SK-N-SH (cell line): ENCODE results near the gene ANKMY1. TPM values are rescaled to one million over a fixed set of nuclear protein-coding genes. Genes with fewer than 3 reads are reported as not detected.
A peak's percentile ranks its signal among the peaks of the same experiment; 100 is the strongest.

Experiments used
- CTCF ChIA-PET: fragments of 300-600, 350-600 bp; formaldehyde crosslinking; extraction: SDS; loops from one replicate; lab custom pipeline; 2021; lab: Yijun Ruan, JAX
- POLR2A ChIA-PET: fragments of 350-600 bp; sonication (Branson Sonifier 250); formaldehyde crosslinking; extraction: SDS; loops from one replicate; lab custom pipeline; 2020; ENCODE audit warnings: antibody characterized with exemption, inconsistent platforms; lab: Yijun Ruan, JAX
- DNase-seq: peaks from one replicate; pipeline ENCODE4 v3.0.0; 2012
- H2AFZ ChIP-seq: fragments of 200-600 bp; sonication (generic); 2 replicates; pipeline ENCODE4 v1.8.1; 2016; ENCODE audit warnings: antibody characterized with exemption, mild to moderate bottlenecking, low read depth
- H3F3A ChIP-seq: fragments of 200-600 bp; sonication (generic); replicated peaks from 2 replicates; pipeline ENCODE3; 2016; ENCODE audit warnings: antibody characterized with exemption, mild to moderate bottlenecking; ENCODE audit not compliant: insufficient read depth
- H3K27ac ChIP-seq, 2 experiments: fragments of 200-500 bp in 1 of 2; fragments of 200-600 bp in 1 of 2; sonication (Bioruptor generic) in 1 of 2; sonication (generic), shearing (Covaris generic) in 1 of 2; 2 replicates each; pipeline versions ENCODE4 v1.5.1 to v1.6.1; 2014 to 2016; ENCODE audit warnings: low read depth in 2 of 2, inconsistent platforms in 1 of 2, low read length in 1 of 2, mild to moderate bottlenecking in 1 of 2, mixed read lengths in 1 of 2
- H3K27me3 ChIP-seq: fragments of 200-600 bp; sonication (generic), shearing (Covaris generic); 2 replicates; pipeline ENCODE4 v1.6.1; 2016; ENCODE audit warnings: mixed run types; ENCODE audit not compliant: insufficient read depth
- H3K36me3 ChIP-seq, 2 experiments: fragments of 200-500 bp in 1 of 2; fragments of 200-600 bp in 1 of 2; sonication (Bioruptor generic) in 1 of 2; sonication (generic) in 1 of 2; replicated peaks in 1 of 2; 2 replicates each; pipeline versions ENCODE3 to v1.5.1; 2014 to 2016; ENCODE audit warnings: low read length in 1 of 2, mild to moderate bottlenecking in 1 of 2; ENCODE audit not compliant: insufficient read depth in 2 of 2, control insufficient read depth in 1 of 2
- H3K4me1 ChIP-seq, 2 experiments: fragments of 200-500 bp in 1 of 2; fragments of 200-600 bp in 1 of 2; sonication (Bioruptor generic) in 1 of 2; sonication (generic), shearing (Covaris generic) in 1 of 2; 2 replicates each; pipeline versions ENCODE4 v1.5.1 to v1.6.1; 2014 to 2016; ENCODE audit warnings: low read depth in 1 of 2, low read length in 1 of 2, mixed run types in 1 of 2; ENCODE audit not compliant: insufficient read depth in 2 of 2, control insufficient read depth in 1 of 2
- H3K4me2 ChIP-seq: fragments of 200-600 bp; sonication (generic), shearing (Covaris generic); 2 replicates; pipeline ENCODE4 v1.6.1; 2017; ENCODE audit warnings: mixed run types
- H3K4me3 ChIP-seq, 2 experiments: fragments of 200-500 bp in 1 of 2; fragments of 200-600 bp in 1 of 2; sonication (Bioruptor generic) in 1 of 2; sonication (generic), shearing (Covaris generic) in 1 of 2; 2 replicates each; pipeline versions ENCODE4 v1.5.1 to v1.8.1; 2014 to 2016; ENCODE audit warnings: low read depth in 2 of 2, inconsistent platforms in 1 of 2, low read length in 1 of 2, mild to moderate bottlenecking in 1 of 2, mixed read lengths in 1 of 2, moderate library complexity in 1 of 2
- H3K79me2 ChIP-seq: fragments of 200-600 bp; sonication (generic); 2 replicates; pipeline ENCODE4 v1.8.1; 2017; ENCODE audit warnings: mild to moderate bottlenecking; ENCODE audit not compliant: insufficient read depth
- H3K9ac ChIP-seq: fragments of 200-600 bp; sonication (generic); 2 replicates; pipeline ENCODE4 v1.6.1; 2017; ENCODE audit warnings: mixed run types
- H3K9me2 ChIP-seq: fragments of 200-600 bp; sonication (generic); 2 replicates; pipeline ENCODE4 v1.6.1; 2017; ENCODE audit warnings: mixed run types
- H3K9me3 ChIP-seq: fragments of 200-600 bp; sonication (generic); 2 replicates; pipeline ENCODE4 v1.6.1; 2017; ENCODE audit warnings: mixed run types, mild to moderate bottlenecking, moderate library complexity
- H4K20me1 ChIP-seq: fragments of 200-600 bp; sonication (generic); 2 replicates; pipeline ENCODE4 v1.6.1; 2017; ENCODE audit warnings: mild to moderate bottlenecking, mixed run types; ENCODE audit not compliant: insufficient read depth
- CHD2 ChIP-seq: fragments of 150-350 bp; IDR thresholded peaks from 2 replicates; pipeline ENCODE4 v1.6.1; 2018; ENCODE audit warnings: low read length; ENCODE audit not compliant: partially characterized antibody
- CTCF ChIP-seq: fragments of 200-600 bp; sonication (generic); IDR thresholded peaks from 2 replicates; pipeline ENCODE4 v1.6.1; 2017; ENCODE audit warnings: antibody characterized with exemption, mild to moderate bottlenecking, moderate library complexity
- FOXJ3 ChIP-seq: sonication (generic); formaldehyde crosslinking; IDR thresholded peaks from 2 replicates; pipeline ENCODE4 v1.5.1; 2020; ENCODE audit warnings: mild to moderate bottlenecking, missing genetic modification reagents
- FOXM1 ChIP-seq: IDR thresholded peaks from 2 replicates; pipeline ENCODE4 v1.4.0; 2012; ENCODE audit warnings: low read depth, mild to moderate bottlenecking
- JUND ChIP-seq: IDR thresholded peaks from 2 replicates; pipeline ENCODE4 v1.4.0; 2012
- MAX ChIP-seq: IDR thresholded peaks from 2 replicates; pipeline ENCODE4 v1.4.0; 2012; ENCODE audit warnings: low read depth
- MEF2A ChIP-seq: IDR thresholded peaks from 2 replicates; pipeline ENCODE4 v1.4.0; 2012; ENCODE audit warnings: low read depth, borderline replicate concordance
- MXI1 ChIP-seq: IDR thresholded peaks from 2 replicates; pipeline ENCODE4 v1.6.1; 2012; ENCODE audit warnings: mild to moderate bottlenecking, low read depth, low read length, improper control_type of control experiment
- NFIC ChIP-seq: IDR thresholded peaks from 2 replicates; pipeline ENCODE4 v1.4.0; 2012; ENCODE audit warnings: borderline replicate concordance
- RCOR1 ChIP-seq: fragments of 150-350 bp; IDR thresholded peaks from 2 replicates; pipeline ENCODE4 v1.6.1; 2017; ENCODE audit warnings: antibody characterized with exemption, low read length
- RXRA ChIP-seq: IDR thresholded peaks from 2 replicates; pipeline ENCODE4 v1.4.0; 2012; ENCODE audit warnings: low read depth, mild to moderate bottlenecking, borderline replicate concordance
- SIN3A ChIP-seq: IDR thresholded peaks from 2 replicates; pipeline ENCODE4 v1.6.1; 2012; ENCODE audit warnings: low read depth, mild to moderate bottlenecking, low read length, moderate library complexity, borderline replicate concordance
- USF1 ChIP-seq: IDR thresholded peaks from 2 replicates; pipeline ENCODE4 v1.4.0; 2012; ENCODE audit warnings: low read depth, borderline replicate concordance
- YY1 ChIP-seq: IDR thresholded peaks from 2 replicates; pipeline ENCODE4 v1.4.0; 2012; ENCODE audit warnings: low read depth, mild to moderate bottlenecking
- WGBS: methylation state at CpG from one replicate; pipeline ENCODE4 v1.1.6; 2017; ENCODE audit warnings: low lambda C conversion rate; 5-methylcytosine and 5-hydroxymethylcytosine counted together
- polyA plus RNA-seq, 3 experiments: library from polyadenylated mRNA; depleted of rRNA; stranded (reverse); fragments of >200 nt; gene quantifications; 2 replicates each; pipeline ENCODE4 v1.2.3, GENCODE V29; 2012

The ANKMY1 gene
- polyA plus RNA-seq, 1 of the 3 experiments (the other 2 are of a cell fraction), result 12.1 TPM

GRCh38 chr2:240469740-240470139 is 88.0 kb downstream of the ANKMY1 start:
- CTCF ChIA-PET, result interaction anchor here (1.1 kb wide), 1 partner anchor 9 kb away, joined by 3 read pairs; no protein-coding TSS in a partner anchor
- TF ChIP-seq FOXJ3 (CRISPR knock-in tag) (no peak), MAX (no peak)
- H3K4me1 ChIP-seq, result no peaks in the 10 kb centered on the region; a peak in 1 of 4 replicates
- H3K36me3 ChIP-seq, result peaks cover 0 to 10% of the 10 kb centered on the region in 2 experiments
- H3K4me3 ChIP-seq, result no peak overlapping the region
- POLR2A ChIA-PET, result no interaction called here
- H3K9me2 ChIP-seq, result no peaks in the 10 kb centered on the region
- no peak overlapping the region for H3K27ac ChIP-seq
- no peaks in the 10 kb centered on the region for H4K20me1 ChIP-seq
- no peak overlapping the region for H3K9ac ChIP-seq
- peaks cover 6% of the 10 kb centered on the region for H3F3A ChIP-seq
- H3K79me2 ChIP-seq, result no peaks in the 10 kb centered on the region
- DNase-seq, result no peak
- H3K4me2 ChIP-seq, result no peak overlapping the region
- H3K27me3 ChIP-seq, result no peaks in the 10 kb centered on the region
- H2AFZ ChIP-seq, result no peak overlapping the region
- 88% methylated on average over 5 of the region's 6 CpGs for WGBS
- peaks cover 8% of the 10 kb centered on the region; the same call in 1 of the 2 replicates for H3K9me3 ChIP-seq

- H3K9me3 ChIP-seq, result peaks cover 8% of the 10 kb centered on the region; the same call in 1 of the 2 replicates
- peaks cover 6% of the 10 kb centered on the region for H3F3A ChIP-seq
- no peak overlapping the region for H3K9ac ChIP-seq
- no peaks in the 10 kb centered on the region for H3K79me2 ChIP-seq
- H4K20me1 ChIP-seq, result no peaks in the 10 kb centered on the region
- peaks cover 0 to 15% of the 10 kb centered on the region in 2 experiments for H3K36me3 ChIP-seq
- H3K9me2 ChIP-seq, result no peaks in the 10 kb centered on the region
- H3K4me3 ChIP-seq, result no peak overlapping the region
- 88% methylated on average over 4 of the region's 10 CpGs for WGBS
- no peak overlapping the region for H3K27ac ChIP-seq
- TF ChIP-seq USF1, result no peak
- TF ChIP-seq RCOR1, result no peak
- no peak for TF ChIP-seq JUND
- no peak for TF ChIP-seq RXRA
- no peak for TF ChIP-seq MEF2A
- no peak for TF ChIP-seq FOXM1
- no peak for TF ChIP-seq YY1
- no peak for TF ChIP-seq CTCF
- TF ChIP-seq CHD2, result no peak
- TF ChIP-seq SIN3A, result no peak
- no peak for TF ChIP-seq NFIC
- no peak for TF ChIP-seq MXI1
- ChIA-PET CTCF (interaction anchor here (1.1 kb wide), 1 partner anchor 9 kb away, joined by 3 read pairs; no protein-coding TSS in a partner anchor), POLR2A (no interaction called here)
- peak; percentile 42 for DNase-seq
- H3K27me3 ChIP-seq, result no peaks in the 10 kb centered on the region
- H3K4me1 ChIP-seq, result no peaks in the 10 kb centered on the region; a peak in 1 of 4 replicates
- no peak overlapping the region for H3K4me2 ChIP-seq
- no peak overlapping the region for H2AFZ ChIP-seq
Observed at GRCh38 chr2:240469239-240469636, 88.5 kb downstream of the ANKMY1 start.
